Mesodermal cell (in vitro differentiated cells): ENCODE data around the gene MSX1.

Experiments
- H3K27ac ChIP-seq: 2 replicates; pipeline ENCODE4 v1.7.0; 2013; ENCODE audit warnings: mild to moderate bottlenecking, low read depth, low read length, moderate library complexity; ENCODE audit not compliant: severe bottlenecking
- H3K36me3 ChIP-seq: 2 replicates; pipeline ENCODE4 v1.7.1; 2013; ENCODE audit warnings: mild to moderate bottlenecking, low read length, moderate library complexity; ENCODE audit not compliant: control insufficient read depth, insufficient read depth
- H3K4me1 ChIP-seq: one replicate; pipeline ENCODE4 v1.7.1; 2013; ENCODE audit warnings: mild to moderate bottlenecking, low read length; ENCODE audit not compliant: insufficient read depth, control insufficient read depth, poor library complexity, severe bottlenecking
- H3K4me3 ChIP-seq: 2 replicates; pipeline ENCODE4 v1.7.0; 2013; ENCODE audit warnings: low read length, control low read depth, mild to moderate bottlenecking; ENCODE audit not compliant: insufficient read depth, poor library complexity, severe bottlenecking; ENCODE audit errors: extremely low read depth
- H3K9me3 ChIP-seq: 2 replicates; pipeline ENCODE4 v1.7.1; 2013; ENCODE audit warnings: mild to moderate bottlenecking, low read length, moderate library complexity; ENCODE audit not compliant: control insufficient read depth
- WGBS, 2 experiments: methylation state at CpG; one replicate each; pipeline ENCODE4 v1.1.5; 2013; ENCODE audit warnings: missing lambda C conversion rate in 2 of 2; ENCODE audit not compliant: insufficient coverage in 2 of 2; 5-methylcytosine and 5-hydroxymethylcytosine counted together

Gene MSX1

DNA sequence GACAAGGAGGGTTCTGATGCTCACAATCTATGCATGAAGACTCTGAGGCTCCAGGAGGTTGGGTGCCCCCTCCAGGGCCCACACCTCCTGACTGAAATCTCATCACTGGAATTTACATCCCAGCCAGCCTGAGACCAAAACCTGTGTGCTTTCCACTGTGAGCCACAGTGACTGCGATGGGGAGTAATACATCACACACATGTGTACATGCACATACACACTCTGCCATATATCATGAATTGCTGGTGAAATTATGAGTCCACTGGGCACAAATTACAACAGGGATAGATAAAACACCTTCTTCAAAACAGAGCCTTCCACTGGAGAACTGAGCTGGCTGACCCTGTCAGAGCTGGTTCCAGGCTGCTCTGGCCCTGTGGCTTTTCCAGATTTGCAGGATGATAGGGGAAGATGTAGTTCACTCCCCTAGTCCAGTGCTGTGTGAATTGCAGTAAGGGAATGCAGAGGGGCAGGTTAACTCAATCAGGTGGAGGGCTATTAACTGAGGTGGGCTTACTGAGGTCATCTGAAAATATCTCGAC lies 35.8 kb upstream of the MSX1 start:
- no peaks in the 10 kb centered on the region for H3K4me1 ChIP-seq
- H3K36me3 ChIP-seq, result no peaks in the 10 kb centered on the region
- H3K9me3 ChIP-seq, result peaks cover 10% of the 10 kb centered on the region
- H3K4me3 ChIP-seq, result no peak overlapping the region
- H3K27ac ChIP-seq, result no peak overlapping the region
- 88% methylated on average over 1 of the region's 2 CpGs for WGBS, 2 experiments

DNA sequence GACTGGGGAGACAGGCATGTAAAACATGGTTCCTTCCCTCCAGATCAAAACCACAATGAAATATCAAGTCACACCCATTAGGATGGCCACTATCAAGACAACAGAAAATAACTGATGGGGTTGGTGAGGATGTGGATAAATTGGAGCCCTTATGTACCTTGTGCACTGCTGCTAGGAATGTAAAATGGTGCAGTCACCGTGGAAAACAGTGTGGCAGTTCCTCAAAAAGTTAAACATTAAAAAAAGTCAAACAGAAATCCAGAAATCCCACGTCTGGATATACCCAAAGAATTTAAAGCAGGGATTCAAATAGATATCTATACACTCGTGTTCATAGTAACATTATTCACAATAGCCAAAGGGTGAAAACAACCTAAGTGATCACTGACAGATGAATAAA lies 35.2 kb upstream of the MSX1 start:
- WGBS, 2 experiments, result 72 to 100% methylated on average over 1 to 2 of the region's 3 CpGs
- no peak overlapping the region for H3K4me3 ChIP-seq
- H3K9me3 ChIP-seq, result peaks cover 10% of the 10 kb centered on the region
- H3K36me3 ChIP-seq, result no peaks in the 10 kb centered on the region
- no peaks in the 10 kb centered on the region for H3K4me1 ChIP-seq
- no peak overlapping the region for H3K27ac ChIP-seq

DNA sequence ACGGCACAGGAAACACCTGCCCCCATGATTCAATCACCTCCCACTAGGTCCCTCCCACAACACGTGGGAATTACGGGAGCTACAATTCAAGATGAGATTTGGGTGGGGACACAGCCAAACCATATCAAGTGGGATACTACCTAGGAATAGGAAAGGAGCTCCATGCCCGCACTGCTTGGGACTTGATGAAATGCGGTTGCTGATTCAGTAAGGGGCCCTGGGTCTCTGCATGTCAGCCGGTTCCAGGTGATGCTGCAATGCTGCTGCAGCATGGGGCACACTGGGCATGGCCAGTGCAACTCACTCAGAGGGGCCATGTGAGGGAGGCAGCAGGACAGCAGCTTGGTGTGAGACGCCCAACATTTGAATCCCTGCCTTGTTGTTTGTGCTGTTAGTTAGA lies 34.0 kb upstream of the MSX1 start:
- no peak overlapping the region for H3K4me3 ChIP-seq
- peaks cover 10% of the 10 kb centered on the region for H3K9me3 ChIP-seq
- H3K27ac ChIP-seq, result no peak overlapping the region
- H3K36me3 ChIP-seq, result no peaks in the 10 kb centered on the region
- no peaks in the 10 kb centered on the region for H3K4me1 ChIP-seq
- WGBS, 2 experiments, result 92 to 97% methylated on average over 3 of the region's 7 CpGs

DNA sequence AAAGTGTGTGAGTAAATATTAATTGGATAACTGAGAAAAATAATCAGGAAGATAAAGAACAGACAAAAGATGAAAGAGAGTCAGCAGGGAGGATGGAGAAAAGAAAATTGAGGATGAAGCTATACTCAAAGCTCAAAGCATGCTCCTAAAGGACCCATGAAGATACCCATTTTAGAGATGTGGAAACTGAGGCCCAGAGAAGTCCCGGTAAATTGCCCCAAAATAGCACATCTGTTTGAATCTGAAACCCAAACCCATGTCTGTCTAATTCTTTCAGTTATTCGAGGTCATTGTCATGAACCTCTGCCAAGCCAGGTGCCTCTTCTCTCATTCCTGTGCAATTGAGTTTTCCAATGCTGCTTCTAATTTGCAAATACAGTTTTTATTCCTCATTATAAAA lies 29.6 kb upstream of the MSX1 start:
- Histone ChIP-seq H3K4me1 (no peaks in the 10 kb centered on the region), H3K4me3 (no peak overlapping the region), H3K9me3 (no peaks in the 10 kb centered on the region), H3K27ac (no peak overlapping the region), H3K36me3 (no peaks in the 10 kb centered on the region)
- WGBS, 2 experiments, result 93 to 100% methylated on average over 2 of the region's 2 CpGs

GRCh38 chr4:4831266-4831665 lies 28.2 kb upstream of the MSX1 start:
- H3K4me1 ChIP-seq, result no peaks in the 10 kb centered on the region
- H3K4me3 ChIP-seq, result no peak overlapping the region
- peaks cover 11% of the 10 kb centered on the region for H3K9me3 ChIP-seq
- no peak overlapping the region for H3K27ac ChIP-seq
- 84 to 91% methylated on average over 6 of the region's 7 CpGs for WGBS, 2 experiments
- no peaks in the 10 kb centered on the region for H3K36me3 ChIP-seq

- Histone ChIP-seq H3K4me1 (no peaks in the 10 kb centered on the region), H3K4me3 (no peak overlapping the region), H3K9me3 (peaks cover 11% of the 10 kb centered on the region), H3K36me3 (no peaks in the 10 kb centered on the region), H3K27ac (no peak overlapping the region)
- WGBS, 2 experiments, result 87 to 93% methylated on average over 4 to 5 of the region's 6 CpGs
These were observed 27.6 kb upstream of the MSX1 start for GRCh38 chr4:4831825-4832224.

DNA sequence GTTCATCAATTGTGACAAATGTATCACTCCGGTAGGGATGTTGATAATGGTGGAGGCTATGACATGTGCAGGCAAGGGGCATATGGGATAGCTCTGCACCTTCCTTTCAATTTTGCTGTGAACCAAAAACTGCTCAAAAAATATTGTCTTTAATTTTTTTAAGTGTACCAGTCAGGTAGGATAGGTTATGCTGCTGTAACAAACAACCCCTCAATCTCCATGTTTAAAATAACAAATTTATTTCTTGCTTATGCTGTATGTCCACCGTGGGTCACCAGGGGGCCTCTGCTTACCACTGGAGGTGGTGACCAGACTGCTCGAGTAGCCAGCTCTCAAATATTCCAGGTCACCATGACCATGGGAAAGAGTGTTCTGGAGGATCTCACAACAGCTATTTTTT lies 23.4 kb upstream of the MSX1 start:
- no peak overlapping the region for H3K27ac ChIP-seq
- no peaks in the 10 kb centered on the region for H3K36me3 ChIP-seq
- no peak overlapping the region for H3K4me3 ChIP-seq
- H3K9me3 ChIP-seq, result peaks cover 11% of the 10 kb centered on the region
- 93 to 95% methylated on average over 2 to 3 of the region's 3 CpGs for WGBS, 2 experiments
- H3K4me1 ChIP-seq, result peaks cover 7% of the 10 kb centered on the region

GRCh38 chr4:4837316-4837715 lies 22.1 kb upstream of the MSX1 start:
- H3K36me3 ChIP-seq, result no peaks in the 10 kb centered on the region
- no peak overlapping the region for H3K27ac ChIP-seq
- H3K9me3 ChIP-seq, result peaks cover 11% of the 10 kb centered on the region
- H3K4me1 ChIP-seq, result peaks cover 7% of the 10 kb centered on the region
- H3K4me3 ChIP-seq, result no peak overlapping the region
- WGBS, 2 experiments, result 71 to 100% methylated on average over 1 of the region's 2 CpGs

DNA sequence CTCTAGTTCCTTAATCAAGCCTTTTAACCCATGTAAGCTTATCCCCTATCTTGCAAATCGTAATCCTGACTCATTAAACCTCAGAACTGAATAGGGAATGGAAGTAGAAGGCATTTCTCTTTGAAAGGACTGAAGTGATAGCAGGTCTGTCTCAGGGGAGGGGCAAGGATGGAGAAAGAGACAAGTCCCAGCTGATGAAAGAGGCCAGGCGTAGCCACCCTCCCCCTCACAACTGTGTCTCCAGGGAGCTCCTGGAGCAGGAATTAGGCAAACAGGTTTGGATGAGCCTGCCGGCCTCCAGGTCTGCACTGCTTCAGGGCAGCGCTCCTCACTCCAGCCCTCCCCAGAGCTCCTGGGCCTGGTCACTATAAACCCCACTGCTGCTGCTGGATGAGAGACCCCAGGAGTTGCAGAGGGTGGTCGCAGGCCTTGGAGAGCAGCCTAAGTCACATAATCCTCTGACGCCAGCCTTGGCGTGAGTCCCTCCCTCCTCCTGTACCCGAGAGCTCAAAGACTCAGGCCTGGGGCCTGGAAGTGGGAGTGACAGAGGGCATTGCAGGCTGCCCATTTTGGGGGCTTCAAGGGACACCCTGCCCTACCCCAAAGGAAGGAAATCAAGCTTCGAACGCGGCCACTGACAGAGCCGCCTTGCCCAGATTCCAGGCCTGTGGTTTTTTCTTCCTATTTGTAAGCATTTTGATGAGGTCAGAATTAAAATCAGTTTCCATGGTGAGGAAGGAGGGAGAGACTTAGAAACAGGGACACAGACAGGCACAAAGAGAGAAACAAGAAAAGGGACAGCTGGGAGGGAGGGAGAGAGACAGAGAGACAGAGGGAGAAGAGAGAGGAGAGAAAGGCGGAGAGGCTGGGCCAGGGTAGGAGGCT lies 21.2 kb upstream of the MSX1 start:
- Histone ChIP-seq H3K4me3 (no peak overlapping the region), H3K27ac (no peak overlapping the region)

DNA sequence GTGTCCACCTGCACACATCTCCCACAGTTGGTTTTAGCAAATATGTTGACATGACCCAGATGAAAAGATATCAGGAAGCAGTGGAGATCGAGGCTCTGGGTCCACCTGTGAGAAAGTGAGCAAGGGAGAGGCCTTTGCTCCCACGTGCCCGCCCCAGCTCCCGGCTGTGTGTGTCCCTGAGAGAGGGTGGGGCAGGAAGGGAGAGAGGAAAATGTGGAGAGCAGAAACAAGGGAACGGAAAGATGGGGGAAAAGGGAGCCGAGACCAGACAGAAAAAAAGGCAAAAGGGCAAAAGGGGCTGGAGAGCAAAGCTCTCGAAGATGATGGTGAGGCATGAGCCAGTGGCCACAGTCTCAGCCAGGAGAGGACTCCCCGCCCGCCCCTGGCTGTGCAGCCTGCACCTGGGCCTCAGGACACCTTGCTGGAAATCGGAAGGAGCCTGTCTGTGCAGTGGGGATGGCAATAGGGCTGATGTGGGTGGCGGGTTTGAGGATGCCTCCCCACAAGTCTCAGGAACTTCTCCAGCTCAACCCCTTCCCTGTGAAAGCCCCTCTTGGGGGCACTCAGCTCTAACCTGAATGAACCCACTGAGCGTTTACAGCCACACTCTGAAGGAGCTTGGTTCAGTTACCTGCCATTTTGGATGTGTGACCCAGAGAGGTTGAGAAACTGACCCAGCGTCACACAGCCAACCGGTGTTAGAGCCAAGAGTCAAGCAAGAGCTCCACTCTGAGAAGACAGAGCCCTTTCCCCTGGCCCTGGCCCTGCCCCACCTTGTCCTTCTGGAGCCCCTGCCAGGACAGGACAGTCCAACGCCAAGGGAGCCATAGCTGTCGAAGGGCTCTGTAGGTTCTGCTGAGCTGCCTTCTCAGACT lies 20.3 kb upstream of the MSX1 start:
- H3K4me3 ChIP-seq, result no peak overlapping the region
- peaks cover 11% of the 10 kb centered on the region for H3K9me3 ChIP-seq
- 82 to 83% methylated on average over 15 to 16 of the region's 16 CpGs for WGBS, 2 experiments
- peaks cover 11% of the 10 kb centered on the region for H3K4me1 ChIP-seq
- no peaks in the 10 kb centered on the region for H3K36me3 ChIP-seq
- H3K27ac ChIP-seq, result no peak overlapping the region

More for the DNA sequence above, 21.2 kb upstream of the MSX1 start:
- peaks cover 7% of the 10 kb centered on the region for H3K4me1 ChIP-seq
- H3K9me3 ChIP-seq, result peaks cover 11% of the 10 kb centered on the region
- no peaks in the 10 kb centered on the region for H3K36me3 ChIP-seq
- WGBS, 2 experiments, result 57 to 82% methylated on average over 1 to 5 of the region's 13 CpGs
